ENCODE data around the gene GORASP2.

GORASP2 gene

GRCh38 chr2:170965446-170966225 is 36.6 kb downstream of the GORASP2 start:
- DNase-seq (no peak), ATAC-seq (no peak)

GRCh38 chr2:170966648-170967396 is 37.8 kb downstream of the GORASP2 start:
- no peak for DNase-seq
- ATAC-seq = peak; percentile 47

GRCh38 chr2:170967553-170967952 is 38.5 kb downstream of the GORASP2 start:
- DNase-seq = no peak

GRCh38 chr2:170968205-170969003 is 39.4 kb downstream of the GORASP2 start:
- ATAC-seq (no peak), DNase-seq (no peak)

More at GRCh38 chr2:170967553-170967952, 38.5 kb downstream of the GORASP2 start:
- no peak for ATAC-seq

- ATAC-seq (no peak), DNase-seq (no peak)
Observed at GRCh38 chr2:170969030-170969429, 40.0 kb downstream of the GORASP2 start.

GRCh38 chr2:170969872-170970496 is 40.9 kb downstream of the GORASP2 start:
- DNase-seq = no peak
- ATAC-seq = no peak

GRCh38 chr2:170971071-170971470 is 42.0 kb downstream of the GORASP2 start:
- no peak for DNase-seq
- ATAC-seq = no peak

GRCh38 chr2:170972296-170973224 is 43.5 kb downstream of the GORASP2 start:
- no peak for ATAC-seq
- DNase-seq = no peak

- ATAC-seq (no peak), DNase-seq (no peak)
Observed at GRCh38 chr2:170973225-170973491, 44.1 kb downstream of the GORASP2 start.

GRCh38 chr2:170973492-170974303 is 44.6 kb downstream of the GORASP2 start:
- ATAC-seq = peak; percentile 96
- peak; percentile 92 for DNase-seq

- ATAC-seq (no peak), DNase-seq (no peak)
Observed at GRCh38 chr2:170974304-170974993, 45.4 kb downstream of the GORASP2 start.

- no peak for DNase-seq
- no peak for ATAC-seq
Observed at GRCh38 chr2:170975127-170975942, 46.3 kb downstream of the GORASP2 start.

GRCh38 chr2:170975943-170976270 is 46.9 kb downstream of the GORASP2 start:
- ATAC-seq = no peak

GRCh38 chr2:170984079-170984478 is 55.0 kb downstream of the GORASP2 start:
- no peak for DNase-seq
- no peak for ATAC-seq

More at GRCh38 chr2:170975943-170976270, 46.9 kb downstream of the GORASP2 start:
- DNase-seq = no peak

- no peak for DNase-seq
- no peak for ATAC-seq
Observed at GRCh38 chr2:170985407-170985806, 56.4 kb downstream of the GORASP2 start.

GRCh38 chr2:170986566-170987258 is 57.7 kb downstream of the GORASP2 start:
- DNase-seq (no peak), ATAC-seq (no peak)

- no peak for DNase-seq
- no peak for ATAC-seq
Observed at GRCh38 chr2:170991398-170992182, 62.5 kb downstream of the GORASP2 start.

- no peak for DNase-seq
- no peak for ATAC-seq
Observed at GRCh38 chr2:170996316-170996715, 67.3 kb downstream of the GORASP2 start.

Data from stimulated activated naive CD8-positive, alpha-beta T cell treated with anti-CD3 and anti-CD28 coated beads, Interleukin-15, Interleukin-2, amounts not matched to agents 100 U/mL and 50 U/mL, for 24 hours (primary cell).